ENCODE measurements around the gene NALCN. TPM values are rescaled to one million over a fixed set of nuclear protein-coding genes. Genes with fewer than 3 reads are reported as not detected.

The NALCN gene
- total and polyA plus RNA-seq, 4 donors = 0.09 to 0.92 (median 0.18) TPM

DNA sequence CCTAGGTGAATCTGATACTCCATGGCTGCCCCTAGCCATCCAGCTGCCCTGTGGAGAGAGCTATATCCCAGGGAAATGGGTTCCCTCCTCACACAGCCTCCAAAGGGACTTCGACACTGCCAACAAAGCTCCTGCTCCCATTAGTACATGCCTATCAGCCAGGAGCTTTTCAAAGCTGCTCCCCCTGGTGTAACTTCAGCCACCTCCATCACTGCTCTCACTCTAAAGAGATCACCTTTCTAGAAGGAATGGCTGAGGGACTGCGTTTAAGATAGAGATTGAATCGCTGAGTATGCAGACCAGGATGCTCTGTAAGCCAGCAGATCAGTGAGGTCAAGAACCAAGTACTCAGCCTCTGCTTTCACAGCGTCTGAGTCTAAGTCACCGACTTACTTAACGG is 213.7 kb downstream of the NALCN start:
- Histone ChIP-seq H3K36me3 (ENCODE audit: control insufficient read depth in 4 of 4, insufficient read depth in 3 of 4, low read depth in 1 of 4, low read length in 3 of 4) (no peaks in the 10 kb centered on the region), H3K9ac (ENCODE audit: low read depth in 1 of 2, low read length in 2 of 2) (no peak overlapping the region), H3K9me3 (ENCODE audit: control insufficient read depth in 4 of 4, low read length in 3 of 4) (no peaks in the 10 kb centered on the region), H3K4me1 (ENCODE audit: control insufficient read depth in 4 of 4, insufficient read depth in 4 of 4, low read length in 3 of 4) (no peaks in the 10 kb centered on the region), H3K27me3 (ENCODE audit: control insufficient read depth in 4 of 4, insufficient read depth in 4 of 4, low read length in 3 of 4) (peaks cover 0 to 3% (median 0%) of the 10 kb centered on the region in 4 donors), H3K4me3 (ENCODE audit: low read depth in 1 of 3, low read length in 3 of 3) (no peak overlapping the region), H3K27ac (ENCODE audit: low read depth in 1 of 2, low read length in 2 of 2) (no peak overlapping the region)
- DNase-seq (ENCODE audit: low spot score) = no peak
- TF ChIP-seq, protein P1, sequence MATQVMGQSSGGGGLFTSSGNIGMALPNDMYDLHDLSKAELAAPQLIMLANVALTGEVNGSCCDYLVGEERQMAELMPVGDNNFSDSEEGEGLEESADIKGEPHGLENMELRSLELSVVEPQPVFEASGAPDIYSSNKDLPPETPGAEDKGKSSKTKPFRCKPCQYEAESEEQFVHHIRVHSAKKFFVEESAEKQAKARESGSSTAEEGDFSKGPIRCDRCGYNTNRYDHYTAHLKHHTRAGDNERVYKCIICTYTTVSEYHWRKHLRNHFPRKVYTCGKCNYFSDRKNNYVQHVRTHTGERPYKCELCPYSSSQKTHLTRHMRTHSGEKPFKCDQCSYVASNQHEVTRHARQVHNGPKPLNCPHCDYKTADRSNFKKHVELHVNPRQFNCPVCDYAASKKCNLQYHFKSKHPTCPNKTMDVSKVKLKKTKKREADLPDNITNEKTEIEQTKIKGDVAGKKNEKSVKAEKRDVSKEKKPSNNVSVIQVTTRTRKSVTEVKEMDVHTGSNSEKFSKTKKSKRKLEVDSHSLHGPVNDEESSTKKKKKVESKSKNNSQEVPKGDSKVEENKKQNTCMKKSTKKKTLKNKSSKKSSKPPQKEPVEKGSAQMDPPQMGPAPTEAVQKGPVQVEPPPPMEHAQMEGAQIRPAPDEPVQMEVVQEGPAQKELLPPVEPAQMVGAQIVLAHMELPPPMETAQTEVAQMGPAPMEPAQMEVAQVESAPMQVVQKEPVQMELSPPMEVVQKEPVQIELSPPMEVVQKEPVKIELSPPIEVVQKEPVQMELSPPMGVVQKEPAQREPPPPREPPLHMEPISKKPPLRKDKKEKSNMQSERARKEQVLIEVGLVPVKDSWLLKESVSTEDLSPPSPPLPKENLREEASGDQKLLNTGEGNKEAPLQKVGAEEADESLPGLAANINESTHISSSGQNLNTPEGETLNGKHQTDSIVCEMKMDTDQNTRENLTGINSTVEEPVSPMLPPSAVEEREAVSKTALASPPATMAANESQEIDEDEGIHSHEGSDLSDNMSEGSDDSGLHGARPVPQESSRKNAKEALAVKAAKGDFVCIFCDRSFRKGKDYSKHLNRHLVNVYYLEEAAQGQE (IDR thresholded peaks at IDR 0.05) = no peak
- no peak for TF ChIP-seq HNF4G (IDR thresholded peaks at IDR 0.05)
- TF ChIP-seq, protein P2, sequence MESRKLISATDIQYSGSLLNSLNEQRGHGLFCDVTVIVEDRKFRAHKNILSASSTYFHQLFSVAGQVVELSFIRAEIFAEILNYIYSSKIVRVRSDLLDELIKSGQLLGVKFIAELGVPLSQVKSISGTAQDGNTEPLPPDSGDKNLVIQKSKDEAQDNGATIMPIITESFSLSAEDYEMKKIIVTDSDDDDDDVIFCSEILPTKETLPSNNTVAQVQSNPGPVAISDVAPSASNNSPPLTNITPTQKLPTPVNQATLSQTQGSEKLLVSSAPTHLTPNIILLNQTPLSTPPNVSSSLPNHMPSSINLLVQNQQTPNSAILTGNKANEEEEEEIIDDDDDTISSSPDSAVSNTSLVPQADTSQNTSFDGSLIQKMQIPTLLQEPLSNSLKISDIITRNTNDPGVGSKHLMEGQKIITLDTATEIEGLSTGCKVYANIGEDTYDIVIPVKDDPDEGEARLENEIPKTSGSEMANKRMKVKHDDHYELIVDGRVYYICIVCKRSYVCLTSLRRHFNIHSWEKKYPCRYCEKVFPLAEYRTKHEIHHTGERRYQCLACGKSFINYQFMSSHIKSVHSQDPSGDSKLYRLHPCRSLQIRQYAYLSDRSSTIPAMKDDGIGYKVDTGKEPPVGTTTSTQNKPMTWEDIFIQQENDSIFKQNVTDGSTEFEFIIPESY (IDR thresholded peaks at IDR 0.05) = no peak
- no peak for TF ChIP-seq SP1 (IDR thresholded peaks at IDR 0.05)
- TF ChIP-seq FOXA2 (IDR thresholded peaks at IDR 0.05) = no peak
- TF ChIP-seq GABPA (IDR thresholded peaks at IDR 0.05 in 1 of 2, conservative IDR thresholded peaks at IDR 0.05 in 1 of 2) = no peak
- no peak for TF ChIP-seq NR2F2 (IDR thresholded peaks at IDR 0.05)
- TF ChIP-seq RAD21 (IDR thresholded peaks at IDR 0.05) = no peak
- TF ChIP-seq, protein P3, sequence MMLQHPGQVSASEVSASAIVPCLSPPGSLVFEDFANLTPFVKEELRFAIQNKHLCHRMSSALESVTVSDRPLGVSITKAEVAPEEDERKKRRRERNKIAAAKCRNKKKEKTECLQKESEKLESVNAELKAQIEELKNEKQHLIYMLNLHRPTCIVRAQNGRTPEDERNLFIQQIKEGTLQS (IDR thresholded peaks at IDR 0.05) = no peak
- no peak for TF ChIP-seq YY1 (IDR thresholded peaks at IDR 0.05)
- TF ChIP-seq, protein P4, sequence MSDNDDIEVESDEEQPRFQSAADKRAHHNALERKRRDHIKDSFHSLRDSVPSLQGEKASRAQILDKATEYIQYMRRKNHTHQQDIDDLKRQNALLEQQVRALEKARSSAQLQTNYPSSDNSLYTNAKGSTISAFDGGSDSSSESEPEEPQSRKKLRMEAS (IDR thresholded peaks at IDR 0.05) = no peak
- TF ChIP-seq HNF4A (conservative IDR thresholded peaks at IDR 0.05) = no peak
- 53% methylated on average over 6 of the region's 6 CpGs for WGBS

DNA sequence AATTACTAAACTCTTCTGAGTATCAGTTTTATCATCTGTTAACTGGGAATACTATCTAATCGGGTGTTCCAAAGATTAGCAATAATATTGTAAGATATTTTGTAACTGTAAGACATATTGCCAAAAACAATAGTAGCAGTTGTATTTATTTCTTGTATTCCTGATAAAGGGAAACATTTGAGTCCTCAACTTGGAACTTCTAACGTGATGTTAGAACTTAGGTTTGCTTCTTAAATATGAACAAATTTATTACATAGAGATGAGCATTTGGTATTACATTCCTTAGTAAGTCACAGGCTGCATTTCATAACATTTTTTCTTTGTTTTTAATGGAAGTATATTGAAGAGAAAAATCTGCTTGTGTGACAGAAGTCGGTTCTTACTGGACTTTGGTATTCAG is 225.3 kb downstream of the NALCN start:
- TF ChIP-seq, protein P4 (IDR thresholded peaks at IDR 0.05) = no peak
- TF ChIP-seq FOXA2 (IDR thresholded peaks at IDR 0.05) (no peak), HNF4A (conservative IDR thresholded peaks at IDR 0.05) (no peak), RAD21 (IDR thresholded peaks at IDR 0.05) (no peak), FOXA1 (IDR thresholded peaks at IDR 0.05) (no peak), NR2F2 (IDR thresholded peaks at IDR 0.05) (no peak), YY1 (IDR thresholded peaks at IDR 0.05) (no peak), GABPA (IDR thresholded peaks at IDR 0.05 in 1 of 2, conservative IDR thresholded peaks at IDR 0.05 in 1 of 2) (no peak), JUND (IDR thresholded peaks at IDR 0.05) (no peak)
- TF ChIP-seq, protein P2 (IDR thresholded peaks at IDR 0.05) = no peak
- TF ChIP-seq, protein P3 (IDR thresholded peaks at IDR 0.05) = no peak
- H3K4me3 ChIP-seq (ENCODE audit: low read depth in 1 of 3, low read length in 3 of 3) = no peak overlapping the region
- H3K27ac ChIP-seq (ENCODE audit: low read depth in 1 of 2, low read length in 2 of 2) = no peak overlapping the region
- no peaks in the 10 kb centered on the region for H3K36me3 ChIP-seq (ENCODE audit: control insufficient read depth in 4 of 4, insufficient read depth in 3 of 4, low read depth in 1 of 4, low read length in 3 of 4)
- H3K9me3 ChIP-seq (ENCODE audit: control insufficient read depth in 4 of 4, low read length in 3 of 4) = no peaks in the 10 kb centered on the region
- WGBS = 68% methylated on average over 3 of the region's 3 CpGs
- H3K27me3 ChIP-seq (ENCODE audit: control insufficient read depth in 4 of 4, insufficient read depth in 4 of 4, low read length in 3 of 4) = no peaks in the 10 kb centered on the region
- no peak for DNase-seq (ENCODE audit: low spot score)
- H3K4me1 ChIP-seq (ENCODE audit: control insufficient read depth in 4 of 4, insufficient read depth in 4 of 4, low read length in 3 of 4) = no peaks in the 10 kb centered on the region
- no peak overlapping the region for H3K9ac ChIP-seq (ENCODE audit: low read depth in 1 of 2, low read length in 2 of 2)

Measured in liver (tissue), 9 donors.